ENCODE results near the gene AKAP10.

AKAP10 gene

GRCh38 chr17:19948116-19948943 lies 29.3 kb downstream of the AKAP10 start:
- TF ChIP-seq, protein P1, sequence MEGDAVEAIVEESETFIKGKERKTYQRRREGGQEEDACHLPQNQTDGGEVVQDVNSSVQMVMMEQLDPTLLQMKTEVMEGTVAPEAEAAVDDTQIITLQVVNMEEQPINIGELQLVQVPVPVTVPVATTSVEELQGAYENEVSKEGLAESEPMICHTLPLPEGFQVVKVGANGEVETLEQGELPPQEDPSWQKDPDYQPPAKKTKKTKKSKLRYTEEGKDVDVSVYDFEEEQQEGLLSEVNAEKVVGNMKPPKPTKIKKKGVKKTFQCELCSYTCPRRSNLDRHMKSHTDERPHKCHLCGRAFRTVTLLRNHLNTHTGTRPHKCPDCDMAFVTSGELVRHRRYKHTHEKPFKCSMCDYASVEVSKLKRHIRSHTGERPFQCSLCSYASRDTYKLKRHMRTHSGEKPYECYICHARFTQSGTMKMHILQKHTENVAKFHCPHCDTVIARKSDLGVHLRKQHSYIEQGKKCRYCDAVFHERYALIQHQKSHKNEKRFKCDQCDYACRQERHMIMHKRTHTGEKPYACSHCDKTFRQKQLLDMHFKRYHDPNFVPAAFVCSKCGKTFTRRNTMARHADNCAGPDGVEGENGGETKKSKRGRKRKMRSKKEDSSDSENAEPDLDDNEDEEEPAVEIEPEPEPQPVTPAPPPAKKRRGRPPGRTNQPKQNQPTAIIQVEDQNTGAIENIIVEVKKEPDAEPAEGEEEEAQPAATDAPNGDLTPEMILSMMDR (IDR thresholded peaks at IDR 0.05; ENCODE audit: borderline replicate concordance, insufficient read depth, low read depth, low read length) = no peak

GRCh38 chr17:19946921-19947320 lies 30.7 kb downstream of the AKAP10 start:
- H3K4me3 ChIP-seq (ENCODE audit: low read depth, low read length) = no peak overlapping the region
- TF ChIP-seq, protein P1 (IDR thresholded peaks at IDR 0.05; ENCODE audit: borderline replicate concordance, insufficient read depth, low read depth, low read length) = no peak

More at GRCh38 chr17:19948116-19948943, 29.3 kb downstream of the AKAP10 start:
- no peak overlapping the region for H3K4me3 ChIP-seq (ENCODE audit: low read depth, low read length)

DNA sequence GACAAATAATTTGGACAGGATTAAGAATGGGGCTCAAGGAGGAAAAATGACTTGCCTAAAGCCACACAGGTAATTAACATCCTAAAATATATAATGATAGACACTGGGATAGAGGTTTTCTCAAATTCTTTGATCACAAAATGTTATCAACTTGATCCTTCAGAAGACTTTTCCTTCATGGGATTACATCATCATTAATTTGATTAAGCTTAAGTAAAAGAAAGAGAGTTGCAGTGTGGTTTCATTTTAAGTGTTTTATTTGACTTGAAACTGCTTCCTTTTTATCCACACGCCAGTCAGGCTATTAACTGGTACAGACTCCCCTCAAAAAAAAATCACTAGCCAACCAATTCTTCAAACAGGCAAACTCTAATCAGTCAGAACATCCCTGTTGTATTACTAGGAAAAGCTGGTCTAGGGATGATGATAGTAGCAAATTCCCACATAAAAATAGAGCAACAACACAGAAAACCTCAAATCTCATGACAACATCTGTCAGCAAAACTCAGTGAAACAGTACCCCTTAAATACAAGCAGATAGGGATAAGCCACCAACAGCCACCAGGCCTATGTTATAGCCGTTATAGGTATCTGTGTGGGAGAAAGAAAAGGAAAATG lies 32.5 kb downstream of the AKAP10 start:
- H3K4me3 ChIP-seq (ENCODE audit: low read depth, low read length) = no peak overlapping the region
- TF ChIP-seq, protein P1 (IDR thresholded peaks at IDR 0.05; ENCODE audit: borderline replicate concordance, insufficient read depth, low read depth, low read length) = no peak

DNA sequence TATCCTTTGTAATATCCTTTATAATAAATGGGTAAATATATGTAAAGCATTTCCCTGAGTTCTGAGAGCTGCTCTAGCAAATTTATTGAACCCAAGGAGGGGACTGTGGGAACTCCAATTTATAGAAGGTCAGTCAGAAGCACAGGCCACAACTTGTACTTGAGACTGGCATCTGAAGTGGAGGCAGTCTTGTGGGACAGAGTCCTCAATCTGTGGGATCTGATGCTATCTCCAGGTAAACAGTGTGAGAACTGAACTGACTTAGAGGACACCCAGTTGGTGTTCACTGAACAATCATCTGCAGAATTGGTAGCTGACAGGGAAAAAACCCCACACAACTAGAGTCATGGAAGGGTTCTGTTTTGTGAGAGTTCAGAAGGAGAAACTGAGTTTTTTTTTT lies 34.0 kb downstream of the AKAP10 start:
- H3K4me3 ChIP-seq (ENCODE audit: low read depth, low read length) = no peak overlapping the region
- TF ChIP-seq, protein P1 (IDR thresholded peaks at IDR 0.05; ENCODE audit: borderline replicate concordance, insufficient read depth, low read depth, low read length) = no peak

- H3K4me3 ChIP-seq (ENCODE audit: low read depth, low read length) = no peak overlapping the region
- TF ChIP-seq, protein P1 (IDR thresholded peaks at IDR 0.05; ENCODE audit: borderline replicate concordance, insufficient read depth, low read depth, low read length) = no peak
Measured at GRCh38 chr17:19943026-19943425, 34.6 kb downstream of the AKAP10 start.

GRCh38 chr17:19940722-19941464 lies 36.7 kb downstream of the AKAP10 start:
- H3K4me3 ChIP-seq (ENCODE audit: low read depth, low read length) = no peak overlapping the region
- TF ChIP-seq, protein P1 (IDR thresholded peaks at IDR 0.05; ENCODE audit: borderline replicate concordance, insufficient read depth, low read depth, low read length) = no peak
